HCT116 (cell line): ENCODE results near the gene SCN10A. TPM values are rescaled to one million over a fixed set of nuclear protein-coding genes. Genes with fewer than 3 reads are reported as not detected.

Experiments
- ATAC-seq: fragments of 200-7000 bp; cut with Tn5 transposase; 2 replicates; pipeline ENCODE4 v1.9.1; 2020; ENCODE audit warnings: mild to moderate bottlenecking, moderate library complexity
- BruUV-seq: library from RNA; stranded (reverse); fragments of 400-500 nt; replicated peaks from 2 replicates; lab custom pipeline; 2021; lab: Mats Ljungman, UMichigan
- CTCF ChIA-PET: fragments of 300-600 bp; sonication (Branson Sonifier 250); formaldehyde crosslinking; loops from one replicate; lab custom pipeline; 2021; ENCODE audit warnings: antibody characterized with exemption; lab: Charles Lee
- POLR2A ChIA-PET: fragments of 300-600, 350-600 bp; sonication (Branson Sonifier 250); formaldehyde crosslinking; loops from one replicate; lab custom pipeline; 2021; ENCODE audit warnings: antibody characterized with exemption; lab: Charles Lee
- RAD21 ChIA-PET, 2 experiments: fragments of 300-600 bp; sonication (Branson Sonifier 250); formaldehyde crosslinking; loops; one replicate each; lab custom pipeline; 2023; ENCODE audit warnings: low total read pairs in 2 of 2; ENCODE audit not compliant: uncharacterized antibody in 2 of 2, unreplicated experiment in 2 of 2, low non-redundant PET in 1 of 2; lab: Charles Lee
- DNase-seq: peaks from one replicate; pipeline ENCODE4 v3.0.0-alpha.2; 2010; ENCODE audit warnings: low read depth, low spot score
- H2AFZ ChIP-seq: fragments of 200-600 bp; shearing (Covaris generic), sonication (generic); 2 replicates; pipeline ENCODE4 v1.6.1; 2017; ENCODE audit warnings: low read depth, mixed run types, mixed read lengths, antibody characterized with exemption, low read length; ENCODE audit not compliant: poor library complexity, severe bottlenecking
- H3K27ac ChIP-seq: 2 replicates; pipeline ENCODE4 v1.5.1; 2012; ENCODE audit warnings: low read depth, low read length
- H3K27me3 ChIP-seq: fragments of 200-600 bp; sonication (generic); 2 replicates; pipeline ENCODE4 v1.6.1; 2016; ENCODE audit warnings: mixed run types, low read length, mixed read lengths; ENCODE audit not compliant: insufficient read depth
- H3K36me3 ChIP-seq, 2 experiments: fragments of 200-500 bp in 1 of 2; fragments of 200-600 bp in 1 of 2; sonication (Bioruptor generic) in 1 of 2; sonication (generic) in 1 of 2; 2 replicates each; pipeline versions ENCODE4 v1.5.1 to v1.6.1; 2014 to 2016; ENCODE audit warnings: low read length in 2 of 2, inconsistent platforms in 1 of 2, mixed read lengths in 1 of 2, mixed run types in 1 of 2; ENCODE audit not compliant: insufficient read depth in 2 of 2, control insufficient read depth in 1 of 2
- H3K4me1 ChIP-seq, 2 experiments: fragments of 200-600 bp in 1 of 2; sonication (generic) in 1 of 2; 2 replicates each; pipeline versions ENCODE4 v1.5.1 to v1.6.1; 2012 to 2017; ENCODE audit warnings: low read length in 2 of 2, inconsistent platforms in 1 of 2, mild to moderate bottlenecking in 1 of 2, mixed read lengths in 1 of 2, mixed run types in 1 of 2, moderate library complexity in 1 of 2; ENCODE audit not compliant: insufficient read depth in 2 of 2, control insufficient read depth in 1 of 2
- H3K4me2 ChIP-seq: fragments of 200-600 bp; sonication (generic); 2 replicates; pipeline ENCODE4 v1.6.1; 2017; ENCODE audit warnings: mixed run types, low read length, mixed read lengths
- H3K4me3 ChIP-seq, 2 experiments: fragments of 200-600 bp in 1 of 2; sonication (generic) in 1 of 2; replicated peaks in 1 of 2; 2 replicates each; pipeline ENCODE4 v1.5.1; 2011 to 2016; ENCODE audit warnings: low read length in 2 of 2, control low read depth in 1 of 2, low read depth in 1 of 2, mild to moderate bottlenecking in 1 of 2, mixed read lengths in 1 of 2, mixed run types in 1 of 2
- H3K79me2 ChIP-seq: fragments of 200-600 bp; sonication (generic); 2 replicates; pipeline ENCODE4 v1.6.1; 2017; ENCODE audit warnings: mild to moderate bottlenecking, mixed run types, low read length, moderate library complexity, mixed read lengths; ENCODE audit not compliant: insufficient read depth
- H3K9ac ChIP-seq: fragments of 200-600 bp; sonication (generic); 2 replicates; pipeline ENCODE4 v1.6.1; 2016; ENCODE audit warnings: low read length, mixed read lengths
- H3K9me2 ChIP-seq: fragments of 200-600 bp; sonication (generic), shearing (Covaris generic); 2 replicates; pipeline ENCODE4 v1.6.1; 2017; ENCODE audit warnings: mixed run types, mild to moderate bottlenecking, moderate library complexity; ENCODE audit not compliant: insufficient read depth
- H3K9me3 ChIP-seq, 2 experiments: fragments of 200-500 bp in 1 of 2; fragments of 200-600 bp in 1 of 2; sonication (Bioruptor generic) in 1 of 2; sonication (generic) in 1 of 2; 2 replicates each; pipeline ENCODE4 v1.6.1; 2014 to 2017; ENCODE audit warnings: low read length in 2 of 2, mixed read lengths in 2 of 2, inconsistent platforms in 1 of 2, low read depth in 1 of 2, mild to moderate bottlenecking in 1 of 2, mixed run types in 1 of 2, moderate library complexity in 1 of 2; ENCODE audit not compliant: control insufficient read depth in 1 of 2, insufficient read depth in 1 of 2
- H4K20me1 ChIP-seq: fragments of 200-600 bp; sonication (generic), shearing (Covaris generic); 2 replicates; pipeline ENCODE4 v1.6.1; 2017; ENCODE audit warnings: mixed run types, mild to moderate bottlenecking, moderate library complexity; ENCODE audit not compliant: insufficient read depth
- CBX3 ChIP-seq: IDR thresholded peaks from 2 replicates; pipeline ENCODE4 v1.6.1; 2012; ENCODE audit warnings: low read depth
- CEBPB ChIP-seq: IDR thresholded peaks from 2 replicates; pipeline ENCODE4 v1.6.1; 2012; ENCODE audit warnings: low read depth
- EGR1 ChIP-seq: IDR thresholded peaks from 2 replicates; pipeline ENCODE4 v1.6.1; 2012; ENCODE audit warnings: low read depth
- ELF1 ChIP-seq: IDR thresholded peaks from 2 replicates; pipeline ENCODE4 v1.6.1; 2012; ENCODE audit warnings: low read depth, borderline replicate concordance
- EZH2phosphoT487 ChIP-seq: fragments of 200-600 bp; IDR thresholded peaks from 2 replicates; pipeline ENCODE4 v1.6.1; 2018; ENCODE audit warnings: antibody characterized with exemption, borderline replicate concordance
- FOSL1 ChIP-seq: IDR thresholded peaks from 2 replicates; pipeline ENCODE4 v1.6.1; 2012; ENCODE audit warnings: low read depth
- JUND ChIP-seq: IDR thresholded peaks from 2 replicates; pipeline ENCODE4 v1.6.1; 2012
- POLR2A ChIP-seq: IDR thresholded peaks from 2 replicates; pipeline ENCODE4 v1.7.0; 2011; ENCODE audit warnings: borderline replicate concordance; ENCODE audit not compliant: insufficient read depth, insufficient read length; ENCODE audit errors: extremely low read depth
- SRF ChIP-seq: IDR thresholded peaks from 2 replicates; pipeline ENCODE4 v1.6.1; 2012; ENCODE audit warnings: low read depth
- TCF7L2 ChIP-seq: IDR thresholded peaks from 2 replicates; pipeline ENCODE4 v1.7.0; 2011; ENCODE audit warnings: borderline replicate concordance, inconsistent platforms; ENCODE audit not compliant: insufficient read depth, insufficient read length; ENCODE audit errors: extremely low read depth
- YY1 ChIP-seq: IDR thresholded peaks from 2 replicates; pipeline ENCODE4 v1.6.1; 2011; ENCODE audit warnings: low read length, low read depth, moderate library complexity, mild to moderate bottlenecking; ENCODE audit not compliant: insufficient replicate concordance; ENCODE audit errors: extremely low read depth
- intact Hi-C: fragments of 100-400 bp; cut with micrococcal nuclease; formaldehyde crosslinking; loops from 2 replicates; pipeline ENCODE4 v1.10.0; 2022
- total RNA-seq: library from RNA; stranded (reverse); gene quantifications from one replicate; pipeline ENCODE4 v1.2.1, GENCODE V29; 2021; ENCODE audit not compliant: unreplicated experiment
- TF ChIP-seq, protein P1 (sequence below): IDR thresholded peaks from 2 replicates; pipeline ENCODE4 v1.6.1; 2012
- TF ChIP-seq, protein P2 (sequence below): IDR thresholded peaks from 2 replicates; pipeline ENCODE4 v1.6.1; 2012; ENCODE audit warnings: low read depth
- TF ChIP-seq, protein P3 (sequence below): IDR thresholded peaks from 2 replicates; pipeline ENCODE4 v1.6.1; 2012
- TF ChIP-seq, protein P4 (sequence below): IDR thresholded peaks from 2 replicates; pipeline ENCODE4 v1.6.1; 2011; ENCODE audit warnings: mild to moderate bottlenecking, low read length, moderate library complexity; ENCODE audit not compliant: insufficient replicate concordance; ENCODE audit errors: extremely low read depth

Gene SCN10A
- total RNA-seq, 1 experiment from 2014 or later = not detected

DNA sequence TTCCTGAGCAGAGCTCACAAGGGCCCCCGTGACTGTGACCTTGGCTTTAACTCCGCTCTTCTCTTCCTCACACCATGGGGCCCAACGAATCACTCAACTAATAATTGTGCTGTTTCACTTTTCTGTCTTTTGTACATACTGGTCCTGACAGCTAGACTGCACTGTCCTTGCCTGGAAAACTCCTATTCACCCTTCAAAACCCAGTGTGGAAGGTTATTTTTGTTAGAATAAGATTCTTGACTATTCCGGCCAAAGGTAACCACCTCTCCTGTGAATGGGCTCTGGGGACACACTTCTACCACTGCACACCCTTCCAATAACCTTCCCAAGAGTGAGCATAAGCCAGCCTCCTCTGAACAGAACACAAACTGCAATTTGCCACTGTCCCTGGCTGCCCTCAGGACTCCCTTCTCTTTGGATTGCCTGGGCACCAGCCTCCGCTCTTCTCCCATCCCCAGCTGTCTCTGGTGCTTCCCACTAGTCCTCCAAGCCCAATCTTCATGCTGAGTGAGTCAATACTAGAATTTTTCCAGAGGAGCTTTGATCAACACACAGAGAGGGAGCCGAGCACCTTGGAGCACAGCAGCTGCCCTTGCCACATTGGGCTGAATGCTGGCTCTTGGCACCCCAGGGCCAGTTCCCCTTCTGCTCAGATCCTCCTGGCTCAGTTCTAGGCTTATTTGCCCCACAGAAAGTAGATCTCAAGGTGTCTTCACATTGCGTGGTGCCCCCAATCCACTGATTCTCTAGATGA, 168.6 kb downstream of the SCN10A start:
- Histone ChIP-seq H2AFZ (no peak overlapping the region), H3K9me3 (no peaks in the 10 kb centered on the region), H3K9me2 (no peaks in the 10 kb centered on the region), H3K27me3 (no peaks in the 10 kb centered on the region), H3K4me1 (peaks cover 11 to 26% of the 10 kb centered on the region in 2 experiments), H3K4me3 (no peak overlapping the region), H3K4me2 (no peak overlapping the region), H3K9ac (no peak overlapping the region), H4K20me1 (no peaks in the 10 kb centered on the region), H3K27ac (no peak overlapping the region), H3K79me2 (no peaks in the 10 kb centered on the region), H3K36me3 (no peaks in the 10 kb centered on the region)
- intact Hi-C loops = loop anchor here (2.0 to 5.0 kb wide), 2 partner anchors 197 to 355 kb away; no protein-coding TSS in a partner anchor
- ChIA-PET CTCF (interaction anchor here (0.5 to 1.9 kb wide), 18 partner anchors 8 to 731 kb away, joined by 3 to 16 read pairs (median 3); no protein-coding TSS in a partner anchor), RAD21 (interaction anchor here (1.0 to 1.3 kb wide), 3 partner anchors 8 to 197 kb away, joined by 3 to 6 read pairs (median 3); no protein-coding TSS in a partner anchor), POLR2A (no interaction called here)
- TF ChIP-seq SRF (no peak), POLR2A (no peak), ELF1 (no peak), TCF7L2 (no peak), JUND (no peak), CEBPB (no peak), EGR1 (no peak), YY1 (no peak), CBX3 (no peak), FOSL1 (no peak), EZH2phosphoT487 (no peak)
- TF ChIP-seq, protein P1, sequence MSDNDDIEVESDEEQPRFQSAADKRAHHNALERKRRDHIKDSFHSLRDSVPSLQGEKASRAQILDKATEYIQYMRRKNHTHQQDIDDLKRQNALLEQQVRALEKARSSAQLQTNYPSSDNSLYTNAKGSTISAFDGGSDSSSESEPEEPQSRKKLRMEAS = no peak
- TF ChIP-seq, protein P2, sequence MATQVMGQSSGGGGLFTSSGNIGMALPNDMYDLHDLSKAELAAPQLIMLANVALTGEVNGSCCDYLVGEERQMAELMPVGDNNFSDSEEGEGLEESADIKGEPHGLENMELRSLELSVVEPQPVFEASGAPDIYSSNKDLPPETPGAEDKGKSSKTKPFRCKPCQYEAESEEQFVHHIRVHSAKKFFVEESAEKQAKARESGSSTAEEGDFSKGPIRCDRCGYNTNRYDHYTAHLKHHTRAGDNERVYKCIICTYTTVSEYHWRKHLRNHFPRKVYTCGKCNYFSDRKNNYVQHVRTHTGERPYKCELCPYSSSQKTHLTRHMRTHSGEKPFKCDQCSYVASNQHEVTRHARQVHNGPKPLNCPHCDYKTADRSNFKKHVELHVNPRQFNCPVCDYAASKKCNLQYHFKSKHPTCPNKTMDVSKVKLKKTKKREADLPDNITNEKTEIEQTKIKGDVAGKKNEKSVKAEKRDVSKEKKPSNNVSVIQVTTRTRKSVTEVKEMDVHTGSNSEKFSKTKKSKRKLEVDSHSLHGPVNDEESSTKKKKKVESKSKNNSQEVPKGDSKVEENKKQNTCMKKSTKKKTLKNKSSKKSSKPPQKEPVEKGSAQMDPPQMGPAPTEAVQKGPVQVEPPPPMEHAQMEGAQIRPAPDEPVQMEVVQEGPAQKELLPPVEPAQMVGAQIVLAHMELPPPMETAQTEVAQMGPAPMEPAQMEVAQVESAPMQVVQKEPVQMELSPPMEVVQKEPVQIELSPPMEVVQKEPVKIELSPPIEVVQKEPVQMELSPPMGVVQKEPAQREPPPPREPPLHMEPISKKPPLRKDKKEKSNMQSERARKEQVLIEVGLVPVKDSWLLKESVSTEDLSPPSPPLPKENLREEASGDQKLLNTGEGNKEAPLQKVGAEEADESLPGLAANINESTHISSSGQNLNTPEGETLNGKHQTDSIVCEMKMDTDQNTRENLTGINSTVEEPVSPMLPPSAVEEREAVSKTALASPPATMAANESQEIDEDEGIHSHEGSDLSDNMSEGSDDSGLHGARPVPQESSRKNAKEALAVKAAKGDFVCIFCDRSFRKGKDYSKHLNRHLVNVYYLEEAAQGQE = no peak
- TF ChIP-seq, protein P3, sequence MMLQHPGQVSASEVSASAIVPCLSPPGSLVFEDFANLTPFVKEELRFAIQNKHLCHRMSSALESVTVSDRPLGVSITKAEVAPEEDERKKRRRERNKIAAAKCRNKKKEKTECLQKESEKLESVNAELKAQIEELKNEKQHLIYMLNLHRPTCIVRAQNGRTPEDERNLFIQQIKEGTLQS = no peak
- TF ChIP-seq, protein P4, sequence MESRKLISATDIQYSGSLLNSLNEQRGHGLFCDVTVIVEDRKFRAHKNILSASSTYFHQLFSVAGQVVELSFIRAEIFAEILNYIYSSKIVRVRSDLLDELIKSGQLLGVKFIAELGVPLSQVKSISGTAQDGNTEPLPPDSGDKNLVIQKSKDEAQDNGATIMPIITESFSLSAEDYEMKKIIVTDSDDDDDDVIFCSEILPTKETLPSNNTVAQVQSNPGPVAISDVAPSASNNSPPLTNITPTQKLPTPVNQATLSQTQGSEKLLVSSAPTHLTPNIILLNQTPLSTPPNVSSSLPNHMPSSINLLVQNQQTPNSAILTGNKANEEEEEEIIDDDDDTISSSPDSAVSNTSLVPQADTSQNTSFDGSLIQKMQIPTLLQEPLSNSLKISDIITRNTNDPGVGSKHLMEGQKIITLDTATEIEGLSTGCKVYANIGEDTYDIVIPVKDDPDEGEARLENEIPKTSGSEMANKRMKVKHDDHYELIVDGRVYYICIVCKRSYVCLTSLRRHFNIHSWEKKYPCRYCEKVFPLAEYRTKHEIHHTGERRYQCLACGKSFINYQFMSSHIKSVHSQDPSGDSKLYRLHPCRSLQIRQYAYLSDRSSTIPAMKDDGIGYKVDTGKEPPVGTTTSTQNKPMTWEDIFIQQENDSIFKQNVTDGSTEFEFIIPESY = no peak
- no TSS peak for BruUV-seq
- DNase-seq = no peak
- ATAC-seq = no peak
